ENCODE measurements around the gene NKD2.
"Not testable (repeated sequence)": the region's sequence is repeated elsewhere in the genome, so short reads cannot be mapped to it uniquely, and the experiment has no call there.

The NKD2 gene

DNA sequence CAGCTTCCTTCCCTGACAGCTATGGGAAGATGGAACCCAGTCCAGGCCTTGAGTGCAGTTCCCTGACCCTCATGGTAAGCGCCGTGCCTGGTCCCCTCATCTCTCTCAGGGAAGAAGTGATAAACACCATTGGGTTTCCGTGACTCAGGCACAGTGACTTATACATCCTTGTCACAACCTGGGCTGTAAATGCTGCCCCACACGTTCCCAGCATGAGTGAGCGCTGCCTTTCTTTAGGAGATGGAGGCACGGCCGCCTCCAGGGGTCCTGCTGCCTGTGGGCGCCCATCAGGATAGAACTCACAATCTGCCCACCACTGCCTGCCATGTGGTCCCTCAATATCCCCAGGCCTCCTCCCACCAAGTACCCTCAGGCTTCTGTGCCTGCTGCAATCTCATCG lies 8.3 kb upstream of the NKD2 start:
- no peak for DNase-seq (ENCODE audit: low read depth)

DNA sequence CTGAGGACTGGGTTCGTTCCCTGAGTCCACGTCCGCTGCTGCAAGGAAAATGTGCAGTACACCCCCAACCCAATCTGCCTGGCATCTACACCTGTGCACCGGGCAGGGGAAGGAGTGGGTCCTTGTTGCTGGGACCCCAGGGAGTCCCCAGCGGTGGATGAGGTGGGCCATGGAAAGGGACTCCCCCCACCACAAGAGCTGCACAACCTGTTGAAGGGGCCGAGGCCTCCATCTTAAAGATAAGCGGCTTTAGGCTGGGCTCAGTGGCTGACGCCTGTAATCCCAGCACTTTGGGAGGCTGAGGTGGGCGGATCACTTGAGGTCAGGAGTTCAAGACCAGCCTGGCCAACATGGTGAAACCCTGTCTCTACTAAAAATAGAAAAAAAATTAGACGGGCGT lies 7.8 kb upstream of the NKD2 start:
- DNase-seq (ENCODE audit: low read depth): not testable (repeated sequence)

GRCh38 chr5:1001406-1002270 lies 7.0 kb upstream of the NKD2 start:
- DNase-seq (ENCODE audit: low read depth): no peak

- DNase-seq (ENCODE audit: low read depth): no peak
Observed at GRCh38 chr5:1002271-1002546, 6.4 kb upstream of the NKD2 start.

DNA sequence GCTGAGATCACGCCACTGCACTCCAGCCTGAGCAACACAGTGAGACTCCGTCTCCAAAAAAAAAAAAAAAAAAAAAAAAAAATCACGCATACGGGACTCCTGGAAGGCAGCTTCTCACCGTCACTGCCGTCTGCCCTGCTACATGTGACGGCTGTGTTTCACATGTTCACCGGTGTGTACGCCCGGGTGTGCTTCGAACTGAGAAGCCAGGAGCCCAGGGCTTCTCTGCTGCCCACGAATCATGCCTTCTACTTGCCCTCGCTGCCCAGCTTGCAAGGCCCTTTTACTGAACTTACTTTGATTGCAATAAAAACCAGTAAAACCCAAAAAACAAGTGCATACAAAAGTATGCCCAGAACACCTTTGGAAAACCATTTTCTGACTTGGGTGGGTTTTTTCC lies 5.8 kb upstream of the NKD2 start:
- no peak for DNase-seq (ENCODE audit: low read depth)

- no peak for DNase-seq (ENCODE audit: low read depth)
Observed at GRCh38 chr5:1003296-1003937, 5.2 kb upstream of the NKD2 start.

GRCh38 chr5:1004461-1005248 lies 3.9 kb upstream of the NKD2 start:
- peak; percentile 33 for DNase-seq (ENCODE audit: low read depth)

DNA sequence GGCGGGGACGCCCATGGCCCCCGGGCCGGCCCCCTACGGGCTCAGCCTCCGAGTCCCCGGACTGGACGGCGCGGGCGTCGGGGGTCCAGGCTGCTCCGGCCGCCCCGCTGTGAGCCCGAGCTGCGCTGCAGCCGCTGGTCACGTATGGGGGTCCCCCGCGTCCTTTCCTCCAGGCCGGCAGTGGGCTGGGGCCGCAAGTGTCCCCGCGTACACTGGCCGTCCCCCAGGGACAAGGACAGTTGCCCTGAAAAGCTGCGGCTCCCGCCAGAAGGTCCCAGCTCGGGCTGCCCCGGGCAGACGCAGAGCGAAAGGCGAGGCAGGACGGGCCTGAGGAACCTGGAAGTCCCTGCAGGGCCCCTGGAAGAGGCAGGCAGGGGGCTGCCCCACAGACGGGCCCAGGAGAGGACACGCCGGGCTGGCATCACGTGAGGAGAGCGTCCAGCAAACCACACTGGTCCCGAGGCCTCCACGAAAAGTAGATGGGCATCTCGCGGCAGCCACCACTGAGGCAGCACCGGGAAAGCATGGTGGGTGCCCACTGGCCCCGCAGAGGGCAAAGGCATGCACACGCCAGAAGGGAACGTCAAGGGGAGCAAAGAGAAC lies 3.3 kb upstream of the NKD2 start:
- no peak for DNase-seq (ENCODE audit: low read depth)

GRCh38 chr5:1005904-1006655 lies 2.5 kb upstream of the NKD2 start:
- no peak for DNase-seq (ENCODE audit: low read depth)

GRCh38 chr5:1006656-1007071 lies 1.9 kb upstream of the NKD2 start:
- no peak for DNase-seq (ENCODE audit: low read depth)

DNA sequence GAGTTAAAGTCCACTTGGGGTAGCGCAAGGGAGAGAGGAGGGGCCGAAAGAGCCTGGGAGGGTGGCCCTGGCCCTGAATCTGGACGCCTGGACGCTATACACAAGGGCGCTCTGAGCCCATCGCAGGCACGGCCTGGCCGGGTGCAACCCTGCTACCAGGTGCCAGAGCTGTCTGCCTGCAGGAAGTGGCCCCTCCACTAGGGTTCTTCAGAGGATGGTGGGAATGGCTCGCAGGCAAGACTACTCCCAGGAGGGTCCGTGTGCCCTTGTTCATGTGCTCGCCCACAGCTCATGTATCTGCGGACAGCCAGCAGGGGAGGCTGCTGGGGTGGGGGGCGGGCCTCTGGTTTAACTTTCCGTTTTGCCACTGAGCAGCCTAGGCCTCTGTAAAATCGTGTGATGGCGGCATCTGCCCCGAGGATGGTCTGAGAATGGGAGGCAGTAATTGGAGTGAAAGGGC lies 1.4 kb upstream of the NKD2 start:
- no peak for DNase-seq (ENCODE audit: low read depth)

- no peak for DNase-seq (ENCODE audit: low read depth)
Observed at GRCh38 chr5:1007681-1008450, 736 bp upstream of the NKD2 start.

DNA sequence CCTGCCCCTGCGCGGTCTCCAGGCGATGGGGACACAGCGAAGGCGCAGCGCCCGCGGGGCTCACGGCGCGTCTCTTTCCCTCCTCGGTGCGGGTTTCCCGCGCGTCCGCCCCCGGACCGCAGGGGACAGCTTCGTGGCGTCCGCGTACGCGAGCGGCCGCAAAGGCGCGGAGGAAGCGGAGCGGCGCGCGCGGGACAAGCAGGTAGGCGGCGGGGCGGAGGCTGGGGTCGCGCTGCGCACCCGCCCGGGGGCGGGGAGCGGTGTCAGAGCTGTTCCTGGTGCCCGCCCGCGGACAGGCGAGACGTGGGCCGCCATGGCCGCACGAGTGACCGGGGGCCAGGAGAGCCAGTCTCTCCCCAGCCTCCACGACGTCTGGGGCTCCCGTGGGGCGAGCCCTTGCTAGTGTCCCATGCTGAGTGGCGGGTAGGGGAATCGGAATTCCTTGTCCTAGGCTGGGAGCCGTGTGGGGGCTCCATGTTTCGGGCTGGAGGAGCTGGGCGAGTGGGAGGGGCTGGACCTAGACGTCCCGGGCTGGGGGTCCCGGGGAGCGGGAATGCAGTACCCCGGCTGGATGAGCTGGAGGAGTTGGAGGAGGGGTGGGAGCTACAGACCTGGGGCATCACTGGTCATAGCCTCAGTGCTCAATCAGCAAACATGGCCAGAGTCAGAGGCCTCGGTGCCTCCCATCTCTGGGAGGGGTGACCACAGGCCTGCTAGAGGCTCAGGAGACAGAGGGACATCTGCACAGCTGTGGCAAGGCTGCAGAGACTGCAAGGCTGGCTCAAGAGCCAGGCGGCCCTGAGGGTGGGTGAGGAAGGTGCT lies 968 bp downstream of the NKD2 start:
- DNase-seq (ENCODE audit: low read depth): no peak

- DNase-seq (ENCODE audit: low read depth): no peak
Observed at GRCh38 chr5:1010181-1010510, 1.5 kb downstream of the NKD2 start.

GRCh38 chr5:1010641-1011046 lies 2.0 kb downstream of the NKD2 start:
- no peak for DNase-seq (ENCODE audit: low read depth)

DNA sequence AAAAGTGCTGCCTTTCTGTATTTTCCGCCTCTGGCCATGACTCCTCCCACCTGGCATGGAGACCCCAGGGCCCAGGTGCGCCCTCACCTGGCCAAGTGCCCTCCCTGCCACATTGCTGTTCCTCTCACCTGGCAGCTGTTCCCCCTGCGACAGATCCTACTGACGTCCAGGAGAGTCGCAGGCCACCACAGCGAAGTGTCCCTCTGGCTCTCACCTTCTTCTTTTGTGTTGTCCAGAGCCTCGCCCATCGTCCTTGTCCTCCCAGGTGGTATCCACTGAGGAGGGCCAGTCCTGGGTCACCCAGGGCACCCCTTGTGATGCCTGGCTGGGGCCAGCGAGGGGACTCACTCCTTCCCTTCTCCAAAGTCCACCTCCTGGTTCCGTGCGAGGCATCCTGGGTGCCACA lies 2.6 kb downstream of the NKD2 start:
- peak; percentile 26 for DNase-seq (ENCODE audit: low read depth)

GRCh38 chr5:1011741-1012312 lies 3.2 kb downstream of the NKD2 start:
- no peak for DNase-seq (ENCODE audit: low read depth)

- DNase-seq (ENCODE audit: low read depth): no peak
Observed at GRCh38 chr5:1012313-1012841, 3.8 kb downstream of the NKD2 start.

DNA sequence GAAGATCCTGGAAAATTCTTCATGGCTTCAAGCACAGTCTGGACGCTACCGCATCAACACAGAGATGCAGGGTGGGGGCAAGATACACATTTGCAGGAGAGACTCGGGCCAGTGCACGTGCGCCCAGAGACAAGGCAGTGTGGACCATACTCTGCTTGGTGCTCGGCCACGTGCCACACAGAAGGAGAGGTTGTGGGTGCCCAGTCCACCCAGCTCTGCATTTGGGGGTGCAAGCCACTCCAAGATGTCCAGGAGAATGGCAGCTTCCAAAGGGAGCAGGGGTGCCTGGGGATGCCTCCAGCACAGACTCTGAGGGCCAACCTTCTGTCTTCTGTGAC lies 4.3 kb downstream of the NKD2 start:
- DNase-seq (ENCODE audit: low read depth): no peak
